GM12801 (cell line): ENCODE results near the gene CDH4.

Experiments used
- CTCF ChIP-seq: IDR thresholded peaks from one replicate; pipeline ENCODE4 v1.5.1; 2011; ENCODE audit warnings: control low read depth; ENCODE audit not compliant: insufficient read length; ENCODE audit errors: extremely low read depth

Gene CDH4

GRCh38 chr20:61312925-61313324, 60.9 kb downstream of the CDH4 start:
- TF ChIP-seq CTCF = no peak

- no peak for TF ChIP-seq CTCF
These were observed 61.3 kb downstream of the CDH4 start for GRCh38 chr20:61313396-61313795.

GRCh38 chr20:61314326-61315010, 62.4 kb downstream of the CDH4 start:
- TF ChIP-seq CTCF = no peak

GRCh38 chr20:61315319-61315718, 63.3 kb downstream of the CDH4 start:
- TF ChIP-seq CTCF = no peak

GRCh38 chr20:61316346-61316745, 64.3 kb downstream of the CDH4 start:
- no peak for TF ChIP-seq CTCF

GRCh38 chr20:61317966-61318530, 66.0 kb downstream of the CDH4 start:
- no peak for TF ChIP-seq CTCF

GRCh38 chr20:61320691-61321425, 68.8 kb downstream of the CDH4 start:
- TF ChIP-seq CTCF = no peak
